GM12801 (cell line): ENCODE measurements around the gene FAM89A.

ENCODE experiments used
- CTCF ChIP-seq: IDR thresholded peaks from one replicate; pipeline ENCODE4 v1.5.1; 2011; ENCODE audit warnings: control low read depth; ENCODE audit not compliant: insufficient read length; ENCODE audit errors: extremely low read depth

Gene FAM89A

DNA sequence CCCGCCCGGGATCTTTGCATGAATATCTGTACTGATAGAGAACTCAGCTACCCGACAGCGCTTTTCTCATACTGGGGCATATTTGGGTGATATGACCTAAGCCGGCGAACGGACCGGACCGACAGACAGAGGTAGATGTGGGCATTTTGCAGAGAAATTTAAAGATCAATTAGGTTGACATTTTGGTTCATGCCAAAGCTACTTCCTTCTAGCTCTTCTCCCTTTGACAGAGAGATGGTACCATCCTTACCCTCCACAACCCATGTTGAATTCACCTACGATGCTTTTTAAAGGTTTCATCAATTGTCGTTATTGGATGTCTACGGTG, 60.7 kb downstream of the FAM89A start:
- TF ChIP-seq CTCF = no peak

DNA sequence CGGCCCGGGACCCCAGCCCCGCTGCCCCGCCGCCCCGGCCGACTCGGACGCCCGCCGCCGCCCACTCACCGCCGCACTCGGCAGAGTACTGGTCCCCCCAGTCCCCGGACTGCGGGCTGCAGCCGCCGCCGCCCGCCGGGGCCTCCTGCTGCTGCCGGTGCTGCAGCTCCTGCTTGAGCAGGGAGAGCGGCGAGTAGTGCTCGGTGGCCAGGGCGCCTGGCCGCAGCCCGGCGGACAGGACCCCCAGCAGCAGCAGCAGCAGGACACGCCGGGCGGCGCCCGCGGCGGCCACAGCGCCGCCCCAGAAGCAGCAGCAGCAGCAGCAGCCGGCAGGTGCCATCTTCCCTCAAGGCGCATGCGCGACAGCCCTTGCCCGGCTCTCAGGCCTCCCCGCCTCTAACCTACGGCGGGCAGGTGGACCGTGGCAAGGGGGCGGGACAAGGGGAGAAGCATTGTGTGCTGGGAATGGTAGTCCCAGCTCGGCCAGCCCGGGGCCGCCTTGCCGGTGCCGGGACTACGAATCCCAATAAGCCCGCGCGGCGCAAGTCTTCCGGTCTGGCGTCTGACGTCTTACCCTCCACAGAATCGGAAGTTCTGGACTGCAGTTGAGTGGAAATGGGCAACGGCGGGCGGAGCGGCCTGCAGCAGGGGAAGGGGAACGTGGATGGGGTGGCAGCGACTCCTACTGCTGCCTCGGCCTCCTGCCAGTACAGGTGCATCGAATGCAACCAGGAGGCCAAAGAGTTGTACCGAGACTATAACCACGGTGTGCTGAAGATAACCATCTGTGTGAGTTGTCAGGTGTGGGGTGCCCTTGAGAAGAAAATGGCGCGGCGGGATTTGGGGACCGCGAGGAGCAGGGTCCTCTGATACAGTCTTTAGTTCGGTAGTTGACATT, 61.3 kb downstream of the FAM89A start, which contains the start of the genes ARV1 and TTC13:
TSS of gene ARV1 (plus strand) at position 604 of the 898 bp plus-strand sequence. CDS start at position 616, 12 bp downstream.
TSS of gene TTC13 (minus strand) at position 371 of the 898 bp plus-strand sequence. CDS start at position 340, 31 bp downstream.
- no peak for TF ChIP-seq CTCF

DNA sequence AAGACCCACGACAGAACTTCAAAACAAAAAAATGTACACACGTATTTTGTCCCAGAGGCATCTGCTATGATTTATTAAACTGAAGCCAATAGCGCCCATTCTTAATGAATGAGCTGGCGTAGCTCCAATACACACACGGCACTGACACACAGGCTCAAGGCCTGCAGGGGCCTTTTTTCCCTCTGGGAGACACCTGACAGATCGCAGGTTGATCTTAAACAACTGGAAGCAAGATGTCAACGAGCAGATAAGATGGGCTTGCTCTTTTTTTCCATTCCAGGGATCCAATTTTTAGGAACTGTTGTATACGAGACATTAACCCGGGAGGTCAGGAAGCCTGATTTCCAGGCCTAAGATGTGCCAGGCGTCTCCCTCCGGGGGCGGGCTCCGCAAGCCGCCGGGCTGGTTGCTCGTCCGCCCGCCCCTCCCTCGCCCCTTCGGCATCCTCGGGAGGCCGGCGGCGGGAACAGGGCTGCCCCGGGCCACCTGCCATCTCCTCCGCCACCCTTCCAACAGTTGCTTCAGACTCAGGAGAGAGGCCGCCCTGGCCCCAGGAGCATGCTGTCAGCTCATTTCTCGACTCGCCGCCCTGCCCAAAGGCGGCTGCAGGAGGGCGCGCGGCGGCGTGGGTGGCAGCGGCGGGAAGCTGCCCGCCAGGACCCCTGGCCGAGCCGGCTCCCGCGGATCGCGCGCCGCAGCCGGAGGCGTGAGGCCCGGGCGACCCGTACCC, 62.1 kb downstream of the FAM89A start:
- no peak for TF ChIP-seq CTCF

DNA sequence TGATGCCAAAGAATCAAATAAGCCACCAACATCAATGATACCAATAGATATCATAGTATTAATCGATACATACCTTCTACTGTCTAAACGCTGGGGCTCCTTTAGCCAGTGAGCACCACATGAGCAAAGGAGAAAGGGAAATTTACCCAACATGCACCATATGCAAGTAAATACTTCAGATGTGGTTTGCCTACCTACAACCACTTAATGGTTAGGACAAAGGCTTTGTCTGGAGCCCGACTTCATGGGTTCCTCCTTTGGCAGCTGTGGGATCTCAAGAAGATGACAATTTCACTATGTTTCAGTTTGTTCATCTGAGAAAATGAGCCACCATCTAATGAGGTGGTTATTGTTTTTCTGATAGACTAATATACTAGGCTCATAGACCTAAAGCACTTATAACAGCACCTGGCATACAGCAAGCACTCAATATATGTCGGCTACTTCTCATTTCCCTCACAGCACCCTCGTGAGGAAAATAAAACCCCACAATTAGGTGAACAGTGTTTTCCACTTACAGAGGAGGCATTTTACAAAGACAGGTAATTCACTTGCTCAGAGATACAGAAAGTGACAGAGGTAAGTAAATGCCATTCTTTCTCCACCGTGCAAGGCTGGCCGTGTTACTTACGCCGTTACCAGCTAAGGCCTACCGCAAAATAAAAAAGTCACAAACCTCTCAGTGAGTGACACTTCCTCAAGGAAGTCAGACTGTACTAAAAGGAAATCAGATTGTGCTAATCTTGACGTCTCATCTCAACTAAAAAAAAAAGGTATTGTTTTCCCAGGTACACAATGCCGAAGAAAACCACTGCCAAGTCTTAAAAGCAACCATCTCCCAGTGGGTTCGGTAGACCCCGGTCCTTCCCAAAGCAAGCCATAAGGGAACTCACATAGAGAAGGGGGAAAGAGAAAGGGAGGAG, 63.0 kb downstream of the FAM89A start:
- no peak for TF ChIP-seq CTCF

DNA sequence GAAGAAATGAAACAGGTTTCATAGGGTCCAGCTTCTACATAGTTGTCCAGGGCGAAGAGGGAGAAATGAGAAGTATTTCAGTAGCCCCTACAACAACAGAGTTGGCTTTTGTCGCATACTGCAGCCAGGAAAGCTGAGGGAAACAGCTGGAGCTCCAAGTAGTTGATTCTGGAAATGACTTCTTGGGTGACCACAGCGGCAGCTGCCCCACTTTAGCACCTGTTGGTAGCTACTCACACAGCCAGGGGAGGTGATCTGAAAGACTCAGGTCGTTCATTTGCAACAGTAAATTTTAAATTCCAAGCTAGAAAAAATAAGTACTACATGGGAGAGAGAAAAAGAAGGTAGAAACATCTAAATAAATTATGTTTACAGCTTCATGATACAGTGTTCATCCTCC, 63.7 kb downstream of the FAM89A start:
- TF ChIP-seq CTCF = no peak

DNA sequence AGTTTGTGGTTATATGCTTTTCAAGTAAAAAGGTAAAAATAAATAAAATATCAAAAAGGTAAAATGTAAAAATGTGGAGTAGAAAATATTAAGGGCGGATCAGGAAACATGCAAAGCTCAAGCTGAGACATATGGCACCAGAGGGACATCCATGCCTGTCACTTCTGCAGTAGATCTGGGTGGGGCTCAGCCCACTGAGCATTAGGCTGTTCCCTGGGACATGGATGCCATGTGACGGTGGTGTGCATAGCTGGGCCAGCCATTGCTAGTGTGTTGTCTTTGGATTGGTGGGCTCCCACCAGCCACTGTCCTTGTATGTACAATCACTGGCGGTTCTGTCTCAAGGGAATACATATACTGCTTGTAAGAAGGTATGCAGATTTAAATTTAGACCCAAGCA, 64.4 kb downstream of the FAM89A start:
- no peak for TF ChIP-seq CTCF

DNA sequence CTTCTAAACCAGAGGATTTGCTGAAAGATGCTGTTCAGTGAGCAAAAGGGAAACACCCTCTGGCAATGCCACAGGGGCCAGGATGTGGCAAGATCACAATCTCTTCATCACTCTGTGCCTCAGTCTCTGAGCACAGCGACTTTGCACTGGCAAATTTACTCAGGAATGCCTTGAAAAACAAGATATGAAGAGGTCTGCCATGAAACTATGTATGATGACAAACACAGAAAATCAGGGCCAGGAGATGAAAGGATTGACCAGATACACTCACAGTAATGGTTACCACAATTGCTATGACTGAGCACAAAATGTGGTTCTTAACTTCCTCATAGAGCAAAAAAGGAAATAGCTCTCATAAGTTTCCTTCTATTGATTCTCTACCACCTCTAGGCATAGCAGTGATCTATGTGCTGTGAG, 67.2 kb downstream of the FAM89A start:
- no peak for TF ChIP-seq CTCF
